Measurements from ENCODE around the gene SNX24.
"Not testable (repeated sequence)": the region's sequence is repeated elsewhere in the genome, so short reads cannot be mapped to it uniquely, and the experiment has no call there.

Gene SNX24

GRCh38 chr5:122845229-122846050 is at the start of gene SNX24:
SNX24 (plus strand) TSS chr5:122845613; CDS start chr5:122845634, 21 bp downstream.
- DNase-seq (ENCODE audit: low read depth) = peak; percentile 74

- peak; percentile 43 for DNase-seq (ENCODE audit: low read depth)
Observed at GRCh38 chr5:122805481-122805880, 39.9 kb upstream of the SNX24 start.

- no peak for DNase-seq (ENCODE audit: low read depth)
Observed at GRCh38 chr5:122810405-122810804, 35.0 kb upstream of the SNX24 start.

GRCh38 chr5:122815218-122815767 is 30.1 kb upstream of the SNX24 start:
- no peak for DNase-seq (ENCODE audit: low read depth)

GRCh38 chr5:122816756-122817155 is 28.7 kb upstream of the SNX24 start:
- DNase-seq (ENCODE audit: low read depth) = no peak

GRCh38 chr5:122831984-122832383 is 13.4 kb upstream of the SNX24 start:
- no peak for DNase-seq (ENCODE audit: low read depth)

GRCh38 chr5:122835681-122836080 is 9.7 kb upstream of the SNX24 start:
- no peak for DNase-seq (ENCODE audit: low read depth)

GRCh38 chr5:122836947-122837346 is 8.5 kb upstream of the SNX24 start:
- no peak for DNase-seq (ENCODE audit: low read depth)

GRCh38 chr5:122839731-122840130 is 5.7 kb upstream of the SNX24 start:
- no peak for DNase-seq (ENCODE audit: low read depth)

GRCh38 chr5:122842016-122842580 is 3.3 kb upstream of the SNX24 start:
- no peak for DNase-seq (ENCODE audit: low read depth)

- DNase-seq (ENCODE audit: low read depth) = no peak
Observed at GRCh38 chr5:122844136-122844909, 1.1 kb upstream of the SNX24 start.

- no peak for DNase-seq (ENCODE audit: low read depth)
Observed at GRCh38 chr5:122844910-122845228, 544 bp upstream of the SNX24 start.

- peak; percentile 74 for DNase-seq (ENCODE audit: low read depth)
Observed at GRCh38 chr5:122846051-122846550, 688 bp downstream of the SNX24 start.

- no peak for DNase-seq (ENCODE audit: low read depth)
Observed at GRCh38 chr5:122847687-122848081, 2.3 kb downstream of the SNX24 start.

- peak; percentile 42 for DNase-seq (ENCODE audit: low read depth)
Observed at GRCh38 chr5:122849771-122850170, 4.4 kb downstream of the SNX24 start.

GRCh38 chr5:122857538-122857937 is 12.1 kb downstream of the SNX24 start:
- DNase-seq (ENCODE audit: low read depth) = not testable (repeated sequence)

GRCh38 chr5:122858451-122858850 is 13.0 kb downstream of the SNX24 start:
- DNase-seq (ENCODE audit: low read depth) = peak; percentile 32

- no peak for DNase-seq (ENCODE audit: low read depth)
Observed at GRCh38 chr5:122863240-122863639, 17.8 kb downstream of the SNX24 start.

GRCh38 chr5:122863721-122864120 is 18.3 kb downstream of the SNX24 start:
- DNase-seq (ENCODE audit: low read depth) = no peak

GRCh38 chr5:122864400-122864799 is 19.0 kb downstream of the SNX24 start:
- DNase-seq (ENCODE audit: low read depth) = no peak

GRCh38 chr5:122864842-122865241 is 19.4 kb downstream of the SNX24 start:
- no peak for DNase-seq (ENCODE audit: low read depth)

GRCh38 chr5:122870219-122870856 is 24.9 kb downstream of the SNX24 start:
- peak; percentile 82 for DNase-seq (ENCODE audit: low read depth)
